Subcutaneous abdominal adipose tissue (tissue), 5 donors: ENCODE results near the gene FPR1.

Source experiments
- H3K27ac ChIP-seq: one replicate; pipeline ENCODE4 v1.7.0; 2013; ENCODE audit warnings: low read depth, mild to moderate bottlenecking, inconsistent platforms, low read length, moderate library complexity
- H3K27me3 ChIP-seq, 5 donors: one replicate each; pipeline ENCODE4 v1.7.0; 2013; ENCODE audit warnings: low read length in 5 of 5, inconsistent platforms in 1 of 5; ENCODE audit not compliant: control insufficient read depth in 5 of 5, insufficient read depth in 4 of 5
- H3K36me3 ChIP-seq, 5 donors: one replicate each; pipeline ENCODE4 v1.7.0; 2013; ENCODE audit warnings: low read length in 5 of 5; ENCODE audit not compliant: control insufficient read depth in 5 of 5, insufficient read depth in 5 of 5
- H3K4me1 ChIP-seq, 5 donors: one replicate each; pipeline ENCODE4 v1.7.0; 2013; ENCODE audit warnings: low read length in 5 of 5, mild to moderate bottlenecking in 3 of 5, moderate library complexity in 1 of 5; ENCODE audit not compliant: control insufficient read depth in 5 of 5, insufficient read depth in 5 of 5
- H3K4me3 ChIP-seq, 5 donors: one replicate each; pipeline ENCODE4 v1.7.0; 2013; ENCODE audit warnings: low read length in 5 of 5, low read depth in 1 of 5
- H3K9ac ChIP-seq, 5 donors: one replicate each; pipeline ENCODE4 v1.7.0; 2013; ENCODE audit warnings: low read length in 5 of 5, mild to moderate bottlenecking in 4 of 5, moderate library complexity in 3 of 5
- H3K9me3 ChIP-seq, 5 donors: one replicate each; pipeline ENCODE4 v1.7.0; 2013; ENCODE audit warnings: low read length in 5 of 5; ENCODE audit not compliant: control insufficient read depth in 5 of 5
- donor health status: healthy.
- donor health status: healthy.
- donor health status: healthy.
- donor health status: healthy.
- donor health status: healthy.

FPR1 gene

GRCh38 chr19:51702103-51702824 is 49.4 kb downstream of the FPR1 start:
- no peak overlapping the region for H3K9ac ChIP-seq
- H3K4me3 ChIP-seq, result peak overlapping the region in 2 of 5 donors; percentile 77 to 78
- H3K9me3 ChIP-seq, result no peaks in the 10 kb centered on the region
- H3K36me3 ChIP-seq, result peaks cover 2 to 51% (median 39%) of the 10 kb centered on the region in 5 donors
- peaks cover 0 to 27% (median 25%) of the 10 kb centered on the region in 5 donors for H3K4me1 ChIP-seq
- peak overlapping the region; percentile 91 for H3K27ac ChIP-seq
- H3K27me3 ChIP-seq, result no peaks in the 10 kb centered on the region

GRCh38 chr19:51701468-51702100 is 50.1 kb downstream of the FPR1 start:
- H3K4me1 ChIP-seq, result peaks cover 0 to 27% (median 25%) of the 10 kb centered on the region in 5 donors
- H3K27ac ChIP-seq, result peak overlapping the region; percentile 91
- peaks cover 0 to 50% (median 46%) of the 10 kb centered on the region in 5 donors for H3K36me3 ChIP-seq
- H3K4me3 ChIP-seq, result no peak overlapping the region
- no peak overlapping the region for H3K9ac ChIP-seq
- H3K9me3 ChIP-seq, result no peaks in the 10 kb centered on the region
- H3K27me3 ChIP-seq, result no peaks in the 10 kb centered on the region

- Histone ChIP-seq H3K27ac (no peak overlapping the region), H3K27me3 (no peaks in the 10 kb centered on the region), H3K9ac (no peak overlapping the region), H3K4me1 (peaks cover 0 to 16% (median 13%) of the 10 kb centered on the region in 5 donors), H3K36me3 (peaks cover 0 to 65% (median 57%) of the 10 kb centered on the region in 5 donors), H3K4me3 (no peak overlapping the region), H3K9me3 (no peaks in the 10 kb centered on the region)
These were observed 52.5 kb downstream of the FPR1 start for GRCh38 chr19:51699170-51699569.

- peaks cover 0 to 73% (median 59%) of the 10 kb centered on the region in 5 donors for H3K36me3 ChIP-seq
These were observed 53.4 kb downstream of the FPR1 start for GRCh38 chr19:51698296-51698695.

GRCh38 chr19:51697169-51697776 is 54.4 kb downstream of the FPR1 start:
- H3K4me1 ChIP-seq, result peaks cover 0 to 9% (median 5%) of the 10 kb centered on the region in 5 donors
- no peak overlapping the region for H3K9ac ChIP-seq
- H3K36me3 ChIP-seq, result peaks cover 0 to 78% (median 59%) of the 10 kb centered on the region in 5 donors
- H3K27ac ChIP-seq, result no peak overlapping the region
- H3K4me3 ChIP-seq, result no peak overlapping the region
- H3K27me3 ChIP-seq, result no peaks in the 10 kb centered on the region
- no peaks in the 10 kb centered on the region for H3K9me3 ChIP-seq

More at GRCh38 chr19:51698296-51698695, 53.4 kb downstream of the FPR1 start:
- H3K9me3 ChIP-seq, result no peaks in the 10 kb centered on the region
- H3K9ac ChIP-seq, result no peak overlapping the region
- H3K4me1 ChIP-seq, result peaks cover 0 to 14% (median 10%) of the 10 kb centered on the region in 5 donors
- H3K27me3 ChIP-seq, result no peaks in the 10 kb centered on the region
- H3K27ac ChIP-seq, result no peak overlapping the region
- no peak overlapping the region for H3K4me3 ChIP-seq

- Histone ChIP-seq H3K36me3 (peaks cover 0 to 78% (median 59%) of the 10 kb centered on the region in 5 donors), H3K27me3 (no peaks in the 10 kb centered on the region), H3K4me1 (peaks cover 3 to 14% (median 12%) of the 10 kb centered on the region in 5 donors), H3K27ac (no peak overlapping the region), H3K9ac (no peak overlapping the region), H3K9me3 (no peaks in the 10 kb centered on the region), H3K4me3 (no peak overlapping the region)
These were observed 55.1 kb downstream of the FPR1 start for GRCh38 chr19:51696606-51697005.
